NCI-H1092 treated with DMSO at 0.1 percent for 48 hours (cell line): Measurements from ENCODE around the gene CDCA3.

ENCODE experiments used
- DNase-seq: peaks from one replicate; lab custom pipeline; 2025; lab: John Stamatoyannopoulos, UW

CDCA3 gene

DNA sequence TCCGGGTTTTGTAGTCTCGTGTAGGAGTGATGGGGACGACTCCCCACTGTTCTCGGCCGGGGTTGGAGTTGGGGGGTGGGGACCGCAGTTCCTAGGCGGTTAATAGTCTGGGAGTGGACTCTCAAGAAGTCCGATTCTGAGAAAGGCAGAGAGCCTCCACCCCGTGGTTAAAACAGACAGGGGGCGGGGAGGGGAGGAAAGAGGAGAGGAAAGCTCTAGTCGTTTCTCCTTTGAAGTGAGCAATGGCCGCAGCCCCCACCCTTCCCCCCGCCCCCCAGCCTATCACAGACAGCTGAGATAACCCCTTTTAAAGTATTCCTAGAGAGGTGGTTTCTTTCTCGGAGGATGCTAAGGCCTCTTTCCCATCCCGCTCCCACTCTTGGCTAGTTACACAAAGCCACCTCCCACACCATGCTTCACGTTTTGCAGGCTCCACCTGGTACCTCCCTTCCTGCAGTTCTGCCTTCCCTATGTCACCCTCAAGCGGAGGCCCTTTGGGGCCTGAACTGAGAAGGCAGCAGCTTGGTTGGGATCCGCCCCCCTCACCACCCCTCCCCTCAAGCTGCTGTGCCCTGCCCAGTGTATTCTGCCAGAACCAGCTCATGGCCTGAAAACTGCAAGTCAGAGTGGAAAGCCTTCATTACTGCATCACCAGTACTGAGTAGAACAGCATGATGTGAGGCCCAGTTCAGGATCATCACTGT lies 1.7 kb upstream of the CDCA3 start:
- DNase-seq = no peak

DNA sequence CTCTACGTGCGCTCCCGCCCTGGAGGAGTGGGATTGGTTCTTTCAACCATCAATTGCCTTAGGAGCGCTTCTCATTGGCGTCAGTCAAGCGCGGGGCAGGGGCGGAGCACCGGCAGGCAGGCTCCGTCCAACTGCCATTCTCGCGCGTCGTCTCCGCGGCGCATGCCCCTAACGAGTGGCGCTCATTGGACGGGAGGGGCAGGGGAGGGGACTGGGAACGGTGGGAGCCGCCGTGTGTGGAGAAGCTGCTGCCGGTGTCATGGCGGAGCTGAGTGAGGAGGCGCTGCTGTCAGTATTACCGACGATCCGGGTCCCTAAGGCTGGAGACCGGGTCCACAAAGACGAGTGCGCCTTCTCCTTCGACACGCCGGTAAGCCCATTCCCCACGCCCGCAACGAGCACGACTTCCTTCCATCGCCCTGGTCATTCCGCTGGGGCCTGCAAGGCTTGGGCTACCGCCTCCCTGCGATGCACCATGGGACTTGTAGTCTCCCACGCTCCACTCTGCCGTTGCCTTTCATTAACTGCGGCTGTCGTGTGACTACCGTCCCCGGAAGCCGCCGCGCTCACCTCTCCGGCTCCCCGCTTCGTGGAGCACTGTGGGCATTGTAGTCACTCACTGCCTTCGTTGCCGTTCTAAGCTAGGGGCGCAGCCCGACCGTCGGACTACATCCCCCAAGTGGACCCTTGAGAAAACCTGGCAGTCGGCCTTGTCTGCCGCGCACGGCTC lies 1.0 kb upstream of the CDCA3 start, which contains the start of gene USP5:
TSS of gene USP5 (plus strand) at position 230 of the 730 bp plus-strand sequence. CDS start at position 260, 30 bp downstream.
- peak; percentile 99 for DNase-seq

GRCh38 chr12:6850796-6851152 lies 312 bp downstream of the CDCA3 start:
- DNase-seq = no peak

DNA sequence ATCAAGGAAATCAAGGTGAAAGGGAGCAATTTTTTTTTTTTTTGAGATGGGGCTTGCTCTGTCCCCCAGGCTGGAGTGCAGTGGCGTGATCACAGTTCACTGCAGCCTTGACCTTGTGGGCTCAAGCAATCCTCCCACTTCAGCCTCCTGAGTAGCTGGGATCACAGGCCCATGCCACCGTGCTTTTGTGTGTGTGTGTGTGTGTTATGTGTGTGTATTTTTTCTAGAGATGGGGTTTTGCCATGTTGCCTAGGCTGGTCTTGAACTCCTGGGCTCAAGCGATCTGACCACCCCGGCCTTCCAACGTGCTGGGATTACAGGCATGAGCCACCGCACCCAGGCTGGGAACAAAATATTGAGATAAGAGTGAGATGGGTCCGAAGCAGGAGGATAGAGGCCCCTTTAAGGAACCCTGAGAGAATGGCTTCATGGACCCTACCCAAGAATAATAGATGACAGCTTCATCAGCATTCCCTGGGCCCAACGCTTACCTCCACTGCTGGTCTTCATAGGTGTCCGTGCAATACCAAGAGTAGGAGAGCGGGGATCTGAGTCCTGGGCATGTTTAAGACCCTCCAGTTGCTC lies 1.0 kb downstream of the CDCA3 start:
- DNase-seq = no peak

DNA sequence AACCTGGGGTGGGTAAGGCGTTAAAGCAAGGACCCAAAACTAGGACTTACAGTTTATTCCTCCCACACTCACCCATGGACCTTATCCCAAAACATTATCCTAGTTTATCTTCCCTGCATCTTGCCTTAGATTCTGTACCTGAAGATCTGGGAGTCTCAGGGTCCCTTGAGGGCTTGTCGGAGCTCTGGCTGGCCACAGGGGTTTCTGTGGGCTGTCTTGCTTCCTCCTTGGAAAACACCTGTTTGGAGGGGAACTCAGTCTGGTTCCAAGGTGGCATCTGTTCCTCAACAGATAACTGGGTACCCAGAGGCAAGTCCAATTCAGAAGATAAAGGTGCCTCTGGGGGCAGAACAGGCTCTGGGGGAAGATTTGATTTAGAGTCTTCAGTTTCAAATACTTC lies 1.7 kb downstream of the CDCA3 start:
- no peak for DNase-seq

DNA sequence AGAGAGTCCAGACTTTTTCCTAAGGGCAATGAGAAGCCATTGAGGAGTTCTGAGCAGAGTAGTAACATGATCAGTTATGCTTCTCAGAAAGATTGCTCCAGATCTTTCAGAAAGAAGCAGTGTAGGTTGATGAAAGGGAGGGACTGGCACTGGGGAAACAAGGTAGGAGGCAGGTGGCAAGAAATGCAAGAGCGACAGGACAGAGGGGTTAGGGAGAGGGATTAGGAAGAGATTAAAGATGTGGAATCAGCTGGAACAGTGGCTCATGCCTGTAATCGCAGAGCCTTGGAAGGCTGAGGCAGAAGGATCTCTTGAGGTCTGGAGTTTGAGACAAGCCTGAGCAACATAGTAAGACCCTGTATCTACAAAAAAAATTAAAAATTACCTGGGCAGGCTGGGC lies 3.4 kb downstream of the CDCA3 start:
- DNase-seq = no peak

- DNase-seq = no peak
Measured at GRCh38 chr12:6846316-6846869, 4.7 kb downstream of the CDCA3 start.

DNA sequence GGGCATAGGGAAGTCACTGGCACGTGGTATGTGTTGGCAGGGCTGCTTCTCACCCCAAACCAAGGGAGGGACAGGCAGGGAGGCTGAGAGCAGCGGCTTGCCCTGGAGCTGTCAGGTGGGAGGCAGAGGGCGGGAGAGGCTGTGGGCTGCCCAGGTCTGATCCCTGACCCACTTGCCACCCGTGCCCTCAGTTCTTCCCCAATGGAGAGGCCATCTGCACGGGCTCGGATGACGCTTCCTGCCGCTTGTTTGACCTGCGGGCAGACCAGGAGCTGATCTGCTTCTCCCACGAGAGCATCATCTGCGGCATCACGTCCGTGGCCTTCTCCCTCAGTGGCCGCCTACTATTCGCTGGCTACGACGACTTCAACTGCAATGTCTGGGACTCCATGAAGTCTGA lies 5.7 kb downstream of the CDCA3 start:
- no peak for DNase-seq

DNA sequence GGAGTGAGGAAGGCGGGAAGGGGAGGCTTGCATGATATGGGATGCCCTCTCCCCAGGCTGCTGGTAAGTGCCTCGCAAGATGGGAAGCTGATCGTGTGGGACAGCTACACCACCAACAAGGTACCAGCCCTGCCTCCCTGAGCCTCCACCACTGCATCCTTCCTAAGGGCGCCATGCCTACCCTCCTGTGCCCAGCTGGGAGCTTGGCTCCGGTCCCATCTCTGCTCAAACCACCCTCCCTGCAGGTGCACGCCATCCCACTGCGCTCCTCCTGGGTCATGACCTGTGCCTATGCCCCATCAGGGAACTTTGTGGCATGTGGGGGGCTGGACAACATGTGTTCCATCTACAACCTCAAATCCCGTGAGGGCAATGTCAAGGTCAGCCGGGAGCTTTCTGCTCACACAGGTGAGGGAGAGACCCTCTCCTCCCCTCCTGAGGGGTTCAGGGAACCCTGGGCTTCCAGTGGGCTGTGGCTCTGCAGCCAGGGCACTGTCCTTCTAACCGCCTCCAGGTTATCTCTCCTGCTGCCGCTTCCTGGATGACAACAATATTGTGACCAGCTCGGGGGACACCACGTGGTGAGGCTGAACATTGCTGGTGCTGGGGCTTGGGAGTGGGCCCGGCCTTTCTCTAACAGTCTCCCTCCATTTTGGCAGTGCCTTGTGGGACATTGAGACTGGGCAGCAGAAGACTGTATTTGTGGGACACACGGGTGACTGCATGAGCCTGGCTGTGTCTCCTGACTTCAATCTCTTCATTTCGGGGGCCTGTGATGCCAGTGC lies 7.8 kb downstream of the CDCA3 start:
- DNase-seq = no peak

- DNase-seq = no peak
Measured at GRCh38 chr12:6842075-6842474, 9.0 kb downstream of the CDCA3 start.

DNA sequence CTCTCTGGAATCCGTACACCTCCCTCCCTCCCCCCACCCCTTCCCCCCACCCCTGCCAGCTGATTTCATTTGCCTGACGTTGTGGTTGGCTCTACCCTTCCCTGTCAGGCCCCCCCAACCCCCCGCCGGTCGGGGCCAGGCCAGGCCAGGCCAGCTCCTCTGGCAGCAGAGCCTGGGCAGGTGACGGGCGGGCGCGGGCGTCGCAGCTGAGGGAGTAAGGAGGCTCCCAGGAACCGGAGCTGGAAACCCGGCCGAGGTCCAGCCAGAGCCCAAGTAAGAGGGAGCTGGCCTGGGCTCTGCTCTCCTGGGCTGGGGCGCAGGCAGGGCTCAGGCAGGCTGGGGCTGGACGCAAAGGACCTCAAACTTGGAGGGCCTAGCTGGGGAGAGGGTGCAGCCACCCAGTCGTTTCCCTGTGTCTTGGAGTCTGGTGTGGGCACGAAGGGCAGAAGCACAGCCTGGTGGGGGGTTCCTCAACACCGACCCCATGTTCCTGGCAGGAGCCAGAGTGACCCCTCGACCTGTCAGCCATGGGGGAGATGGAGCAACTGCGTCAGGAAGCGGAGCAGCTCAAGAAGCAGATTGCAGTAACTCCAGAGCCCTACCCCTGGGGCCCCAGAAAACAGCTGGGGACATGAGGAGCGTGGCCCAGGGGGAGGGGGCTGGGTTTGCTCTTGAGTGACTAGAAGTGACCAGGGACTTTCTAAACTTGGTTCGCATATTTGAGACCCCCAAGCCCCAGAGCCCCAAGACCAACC lies 10.1 kb downstream of the CDCA3 start, which contains the start of gene GNB3:
TSS of gene GNB3 (plus strand) at position 165 of the 755 bp plus-strand sequence. CDS start at position 528, 363 bp downstream.
- no peak for DNase-seq

- DNase-seq = no peak
Measured at GRCh38 chr12:6840330-6840729, 10.8 kb downstream of the CDCA3 start.

- DNase-seq = no peak
Measured at GRCh38 chr12:6839482-6840201, 11.4 kb downstream of the CDCA3 start.

DNA sequence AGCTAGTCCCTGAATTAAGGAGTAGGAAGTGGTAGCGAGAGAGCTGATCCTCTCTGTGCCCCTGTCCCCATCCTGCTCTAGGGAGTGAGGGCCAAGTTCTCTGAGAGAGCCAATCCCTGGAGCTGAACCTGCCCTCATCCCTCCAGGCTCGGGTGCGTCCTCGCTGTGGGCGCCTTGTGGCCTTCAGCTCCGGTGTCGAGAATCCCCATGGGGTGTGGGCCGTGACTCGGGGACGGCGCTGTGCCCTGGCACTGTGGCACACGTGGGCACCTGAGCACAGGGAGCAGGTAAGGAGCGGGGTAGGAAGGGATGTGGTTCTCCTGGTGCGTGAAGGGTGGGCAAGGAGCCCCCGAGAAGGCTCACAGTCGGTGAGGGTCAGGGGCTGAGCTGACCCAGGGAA lies 12.2 kb downstream of the CDCA3 start:
- DNase-seq = no peak

DNA sequence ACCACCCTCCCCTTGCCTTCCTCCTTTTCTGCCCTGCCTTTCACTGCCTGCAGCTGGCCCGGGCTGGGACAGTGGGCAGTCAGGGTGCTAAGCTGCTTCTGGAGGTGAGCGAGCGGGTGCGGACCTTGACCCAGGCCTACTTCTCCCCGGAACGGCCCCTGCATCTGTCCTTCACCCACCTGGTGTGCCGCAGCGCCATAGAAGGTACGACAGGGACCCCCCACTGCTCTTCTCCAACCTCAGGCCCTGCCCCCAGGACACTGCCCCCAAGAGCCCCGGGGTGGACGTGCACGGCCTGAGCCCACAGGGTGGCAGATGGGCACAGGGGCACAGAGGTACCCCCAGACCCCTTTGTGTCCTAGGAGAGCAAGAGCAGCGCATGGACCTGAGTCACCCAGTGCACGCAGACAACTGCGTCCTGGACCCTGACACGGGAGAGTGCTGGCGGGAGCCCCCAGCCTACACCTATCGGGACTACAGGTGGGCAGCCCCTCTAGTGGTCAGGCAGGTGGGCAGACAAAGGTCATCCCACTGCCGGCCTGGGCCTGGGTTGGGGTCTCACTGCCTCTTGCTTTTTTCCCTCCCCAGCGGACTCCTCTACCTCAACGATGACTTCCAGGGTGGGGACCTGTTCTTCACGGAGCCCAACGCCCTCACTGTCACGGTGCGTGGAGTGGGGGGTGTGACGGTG lies 13.6 kb downstream of the CDCA3 start:
- DNase-seq = no peak

- DNase-seq = no peak
Measured at GRCh38 chr12:6836851-6837250, 14.2 kb downstream of the CDCA3 start.

GRCh38 chr12:6834873-6835272 lies 16.2 kb downstream of the CDCA3 start:
- DNase-seq = no peak

DNA sequence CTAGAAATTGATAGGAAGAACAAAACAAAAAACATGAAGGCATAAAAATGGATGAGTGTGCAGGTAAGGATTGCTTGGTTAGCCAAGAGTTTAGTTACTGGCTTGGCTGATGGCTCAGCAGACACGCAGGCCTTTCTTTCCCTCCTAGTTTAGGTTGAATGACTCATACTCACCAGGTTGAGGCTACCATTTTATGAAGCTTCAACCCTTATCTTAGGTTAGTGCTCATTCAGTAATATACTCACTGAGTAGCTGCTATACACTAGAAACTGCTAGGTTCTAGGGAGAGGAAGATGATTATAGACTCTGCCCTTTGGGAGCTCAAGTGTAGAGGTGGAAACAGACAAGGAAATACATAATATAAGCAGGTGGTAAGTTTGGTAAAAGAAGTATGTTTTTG lies 16.8 kb downstream of the CDCA3 start:
- no peak for DNase-seq

DNA sequence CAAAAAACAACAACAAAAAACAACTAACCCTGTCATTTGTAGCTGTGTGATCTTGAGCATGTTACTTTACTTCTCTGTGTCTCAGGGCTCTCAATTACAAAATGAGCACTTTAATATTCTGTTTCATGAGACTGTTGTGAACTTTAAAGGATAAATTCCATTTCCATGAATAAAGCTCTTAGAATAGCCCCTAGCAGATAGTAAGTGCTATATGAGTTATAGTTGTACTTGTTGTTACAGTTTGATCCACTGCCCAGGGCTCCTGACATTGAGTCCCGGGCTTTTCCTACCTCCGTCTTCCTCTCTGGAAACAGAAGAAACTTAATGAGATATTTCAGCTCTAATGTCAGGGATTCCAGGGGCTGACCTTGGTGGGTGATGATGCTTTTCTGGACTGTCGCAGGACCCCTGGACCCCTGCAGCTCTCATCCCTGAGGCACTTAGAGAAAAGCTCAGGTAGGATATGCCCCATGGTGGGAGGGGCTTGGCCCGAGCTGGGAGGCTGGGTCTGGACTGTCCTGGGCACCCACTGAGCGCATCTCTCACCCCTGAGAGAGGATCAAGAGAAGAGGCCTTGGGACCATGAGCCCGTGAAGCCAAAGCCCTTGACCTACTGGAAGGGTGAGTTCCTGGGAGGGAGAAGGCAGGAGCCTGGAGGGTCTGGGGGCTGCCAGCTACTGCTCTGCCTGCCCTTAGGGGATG lies 17.7 kb downstream of the CDCA3 start:
- no peak for DNase-seq
